SU-DHL-6 (cell line): Measurements from ENCODE around the gene RITA1.

ENCODE experiments used
- H2AFZ ChIP-seq: fragments of 200-600 bp; sonication (generic); 2 replicates; pipeline ENCODE4 v1.6.1; 2014; ENCODE audit warnings: low read depth, mild to moderate bottlenecking, moderate library complexity, mixed read lengths, antibody characterized with exemption, low read length; ENCODE audit not compliant: severe bottlenecking
- H3F3A ChIP-seq: fragments of 200-600 bp; shearing (Covaris generic); 2 replicates; pipeline ENCODE4 v1.6.0; 2016; ENCODE audit warnings: antibody characterized with exemption, mild to moderate bottlenecking; ENCODE audit not compliant: insufficient read depth
- H3K27ac ChIP-seq: fragments of 200-600 bp; sonication (generic); 2 replicates; pipeline ENCODE4 v1.5.1; 2016; ENCODE audit warnings: low read depth, mild to moderate bottlenecking, low read length, moderate library complexity, mixed read lengths
- H3K27me3 ChIP-seq: fragments of 200-600 bp; sonication (generic), shearing (Covaris generic); 2 replicates; pipeline ENCODE4 v1.6.0; 2014; ENCODE audit warnings: mild to moderate bottlenecking, low read length
- H3K36me3 ChIP-seq: fragments of 200-600 bp; sonication (generic); 2 replicates; pipeline ENCODE4 v1.6.1; 2014; ENCODE audit warnings: mild to moderate bottlenecking, low read length, mixed read lengths
- H3K4me2 ChIP-seq: fragments of 300-600, 200-600 bp; shearing (Covaris generic), sonication (generic); 2 replicates; pipeline ENCODE4 v1.6.0; 2014; ENCODE audit warnings: low read length, low read depth, mild to moderate bottlenecking; ENCODE audit not compliant: poor library complexity, severe bottlenecking
- H3K4me3 ChIP-seq: fragments of 200-600 bp; sonication (generic); 2 replicates; pipeline ENCODE4 v1.5.1; 2014; ENCODE audit warnings: antibody characterized with exemption, low read length, mild to moderate bottlenecking, mixed read lengths; ENCODE audit not compliant: insufficient read depth, poor library complexity, severe bottlenecking
- H3K79me2 ChIP-seq: fragments of 200-600 bp; sonication (generic); 2 replicates; pipeline ENCODE4 v1.6.1; 2014; ENCODE audit warnings: mild to moderate bottlenecking, low read length, moderate library complexity; ENCODE audit not compliant: insufficient read depth
- H3K9ac ChIP-seq: fragments of 200-600 bp; sonication (generic); 2 replicates; pipeline ENCODE4 v1.7.0; 2014; ENCODE audit warnings: mild to moderate bottlenecking, low read length
- H3K9me2 ChIP-seq: fragments of 200-600 bp; sonication (generic); replicated peaks from 2 replicates; pipeline ENCODE4 v1.6.1; 2014; ENCODE audit warnings: low read length; ENCODE audit not compliant: insufficient read depth
- H3K9me3 ChIP-seq: fragments of 200-600 bp; sonication (generic); 2 replicates; pipeline ENCODE4 v1.6.1; 2014; ENCODE audit warnings: low read length, mixed read lengths; ENCODE audit not compliant: insufficient read depth
- H4K20me1 ChIP-seq: fragments of 200-600 bp; sonication (generic); 2 replicates; pipeline ENCODE4 v1.6.1; 2014; ENCODE audit warnings: low read depth, mild to moderate bottlenecking, antibody characterized with exemption, low read length, moderate library complexity, mixed read lengths
- EZH2phosphoT487 ChIP-seq: fragments of 200-600 bp; sonication (generic), shearing (Covaris generic); conservative IDR thresholded peaks from 2 replicates; pipeline ENCODE4 v1.6.1; 2018; ENCODE audit warnings: mild to moderate bottlenecking, antibody characterized with exemption, low read length, moderate library complexity, mixed read lengths
- TF ChIP-seq, protein P1 (sequence below): fragments of 200-600 bp; sonication (generic); IDR thresholded peaks from one replicate; pipeline ENCODE4 v1.5.1; 2017; ENCODE audit warnings: antibody characterized with exemption, mild to moderate bottlenecking, low read length, moderate library complexity; ENCODE audit not compliant: insufficient read depth, poor library complexity, severe bottlenecking

The RITA1 gene

DNA sequence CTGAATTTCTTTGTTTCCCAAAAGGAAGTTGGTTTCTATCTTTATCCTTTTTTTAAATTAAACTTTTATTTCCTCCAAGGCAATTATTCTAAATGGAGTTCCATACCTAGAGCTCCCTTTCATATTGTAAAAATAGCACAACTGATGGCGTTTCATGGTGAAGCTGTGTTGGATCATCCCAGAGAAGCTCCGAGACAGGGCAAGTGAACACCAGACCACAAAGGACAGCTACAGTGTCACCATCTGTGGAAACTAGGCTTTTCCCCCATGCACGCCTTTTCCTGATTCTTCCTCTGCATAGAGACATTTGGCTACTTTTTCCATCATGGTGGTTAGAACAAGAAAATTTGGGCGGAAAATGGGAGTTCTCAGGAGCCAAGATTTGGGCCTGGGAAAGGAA lies 48.4 kb downstream of the RITA1 start:
- Histone ChIP-seq H3K79me2 (peaks cover 14% of the 10 kb centered on the region; the same call in 1 of the 2 replicates), H3K9ac (no peak overlapping the region), H4K20me1 (no peaks in the 10 kb centered on the region), H3K27ac (peak overlapping the region; percentile 85), H3K9me2 (no peaks in the 10 kb centered on the region), H3K4me2 (no peak overlapping the region), H3K4me3 (no peak overlapping the region), H2AFZ (no peak overlapping the region), H3K27me3 (no peaks in the 10 kb centered on the region), H3F3A (peaks cover 15% of the 10 kb centered on the region), H3K36me3 (peaks cover 18% of the 10 kb centered on the region), H3K9me3 (no peaks in the 10 kb centered on the region)
- TF ChIP-seq, protein P1, sequence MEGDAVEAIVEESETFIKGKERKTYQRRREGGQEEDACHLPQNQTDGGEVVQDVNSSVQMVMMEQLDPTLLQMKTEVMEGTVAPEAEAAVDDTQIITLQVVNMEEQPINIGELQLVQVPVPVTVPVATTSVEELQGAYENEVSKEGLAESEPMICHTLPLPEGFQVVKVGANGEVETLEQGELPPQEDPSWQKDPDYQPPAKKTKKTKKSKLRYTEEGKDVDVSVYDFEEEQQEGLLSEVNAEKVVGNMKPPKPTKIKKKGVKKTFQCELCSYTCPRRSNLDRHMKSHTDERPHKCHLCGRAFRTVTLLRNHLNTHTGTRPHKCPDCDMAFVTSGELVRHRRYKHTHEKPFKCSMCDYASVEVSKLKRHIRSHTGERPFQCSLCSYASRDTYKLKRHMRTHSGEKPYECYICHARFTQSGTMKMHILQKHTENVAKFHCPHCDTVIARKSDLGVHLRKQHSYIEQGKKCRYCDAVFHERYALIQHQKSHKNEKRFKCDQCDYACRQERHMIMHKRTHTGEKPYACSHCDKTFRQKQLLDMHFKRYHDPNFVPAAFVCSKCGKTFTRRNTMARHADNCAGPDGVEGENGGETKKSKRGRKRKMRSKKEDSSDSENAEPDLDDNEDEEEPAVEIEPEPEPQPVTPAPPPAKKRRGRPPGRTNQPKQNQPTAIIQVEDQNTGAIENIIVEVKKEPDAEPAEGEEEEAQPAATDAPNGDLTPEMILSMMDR, result no peak
- TF ChIP-seq EZH2phosphoT487, result no peak

DNA sequence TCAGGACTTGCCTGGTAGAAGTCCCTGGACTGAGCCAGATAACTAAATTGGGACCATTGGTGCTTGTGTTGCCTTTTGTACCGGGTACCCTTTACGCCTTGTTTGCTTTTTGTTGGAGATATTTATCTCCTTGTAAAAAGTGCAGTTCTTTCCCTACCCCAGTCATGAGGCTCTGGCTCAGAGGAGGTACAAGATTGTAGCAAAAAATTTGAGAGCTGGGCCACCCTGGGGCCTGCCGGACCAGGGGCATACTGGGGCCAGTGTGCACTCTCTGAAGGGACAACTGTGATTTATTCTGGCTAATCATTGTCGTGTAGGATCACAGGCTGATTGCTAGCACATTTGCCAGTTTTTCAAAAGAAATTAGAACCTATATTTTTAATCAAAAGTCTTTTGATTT lies 49.0 kb downstream of the RITA1 start:
- Histone ChIP-seq H3K27me3 (no peaks in the 10 kb centered on the region), H3K4me3 (no peak overlapping the region), H3K4me2 (no peak overlapping the region), H3K79me2 (peaks cover 14% of the 10 kb centered on the region; the same call in 1 of the 2 replicates), H3F3A (peaks cover 11% of the 10 kb centered on the region), H3K9me3 (no peaks in the 10 kb centered on the region), H3K9ac (no peak overlapping the region), H3K9me2 (no peaks in the 10 kb centered on the region), H4K20me1 (no peaks in the 10 kb centered on the region), H3K27ac (no peak overlapping the region), H3K36me3 (peaks cover 18% of the 10 kb centered on the region), H2AFZ (no peak overlapping the region)
- TF ChIP-seq, protein P1, result no peak
- TF ChIP-seq EZH2phosphoT487, result no peak

DNA sequence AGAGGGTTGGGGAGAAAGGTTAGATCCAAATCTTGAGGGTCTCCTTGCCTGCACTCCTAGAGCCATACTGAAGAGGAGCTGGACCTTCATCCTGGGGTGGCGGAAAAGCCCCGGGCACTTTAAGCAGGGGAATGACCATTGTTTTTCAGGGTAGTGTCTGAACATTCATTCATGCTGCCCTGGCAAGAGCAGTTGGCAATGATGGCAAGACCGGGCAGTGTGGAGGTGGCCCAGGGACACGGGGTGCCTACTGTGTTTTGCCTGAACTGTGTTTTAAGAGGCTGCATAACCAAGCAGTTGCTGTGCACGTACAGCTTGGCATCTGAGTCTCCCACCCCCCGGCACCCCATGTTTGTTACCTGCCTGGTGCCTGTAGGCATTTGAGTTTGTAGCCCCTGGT lies 50.5 kb downstream of the RITA1 start:
- H2AFZ ChIP-seq, result no peak overlapping the region
- H3K27ac ChIP-seq, result no peak overlapping the region

More for the DNA sequence above, 50.5 kb downstream of the RITA1 start:
- Histone ChIP-seq H3K36me3 (peaks cover 13% of the 10 kb centered on the region), H3K9ac (no peak overlapping the region), H3K4me2 (no peak overlapping the region), H3K27me3 (no peaks in the 10 kb centered on the region), H3K4me3 (no peak overlapping the region), H3K79me2 (peaks cover 22% of the 10 kb centered on the region), H3K9me3 (no peaks in the 10 kb centered on the region), H4K20me1 (no peaks in the 10 kb centered on the region), H3F3A (peaks cover 6% of the 10 kb centered on the region; the same call in 1 of the 2 replicates), H3K9me2 (no peaks in the 10 kb centered on the region)
- TF ChIP-seq, protein P1, result no peak
- no peak for TF ChIP-seq EZH2phosphoT487
